ENCODE measurements around the gene UBR4.

Gene UBR4

DNA sequence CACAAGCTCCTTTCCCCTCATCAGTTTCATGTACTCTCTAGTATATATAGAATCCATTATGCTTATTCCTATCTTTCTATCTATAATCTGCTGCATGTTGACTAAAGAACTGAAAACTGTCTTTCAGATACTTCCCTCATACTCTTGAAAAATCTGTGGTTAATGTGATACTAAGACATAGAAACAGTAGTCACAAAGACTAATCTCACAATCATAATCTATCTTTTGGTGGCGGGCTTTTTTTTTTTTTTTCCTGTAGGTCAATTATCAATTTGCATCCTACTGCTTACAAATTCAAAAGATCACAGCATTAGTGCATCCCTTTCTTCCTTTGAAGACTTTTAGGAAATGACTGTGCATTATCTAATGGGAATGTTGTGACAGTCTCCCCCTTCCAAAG, 4.7 kb downstream of the UBR4 start:
- Histone ChIP-seq H3K27ac (no peak overlapping the region), H3K27me3 (replicated peaks) (no peaks in the 10 kb centered on the region), H3K36me3 (replicated peaks) (peaks cover 9% of the 10 kb centered on the region), H3K4me3 (ENCODE audit: low read depth, low read length) (no peak overlapping the region)
- DNase-seq = no peak
- in situ Hi-C loops (cut with HindIII; ENCODE audit: low pct_ligation_motif_present, low sequenced_read_pairs) = no loop called here
- TF ChIP-seq, protein P1, sequence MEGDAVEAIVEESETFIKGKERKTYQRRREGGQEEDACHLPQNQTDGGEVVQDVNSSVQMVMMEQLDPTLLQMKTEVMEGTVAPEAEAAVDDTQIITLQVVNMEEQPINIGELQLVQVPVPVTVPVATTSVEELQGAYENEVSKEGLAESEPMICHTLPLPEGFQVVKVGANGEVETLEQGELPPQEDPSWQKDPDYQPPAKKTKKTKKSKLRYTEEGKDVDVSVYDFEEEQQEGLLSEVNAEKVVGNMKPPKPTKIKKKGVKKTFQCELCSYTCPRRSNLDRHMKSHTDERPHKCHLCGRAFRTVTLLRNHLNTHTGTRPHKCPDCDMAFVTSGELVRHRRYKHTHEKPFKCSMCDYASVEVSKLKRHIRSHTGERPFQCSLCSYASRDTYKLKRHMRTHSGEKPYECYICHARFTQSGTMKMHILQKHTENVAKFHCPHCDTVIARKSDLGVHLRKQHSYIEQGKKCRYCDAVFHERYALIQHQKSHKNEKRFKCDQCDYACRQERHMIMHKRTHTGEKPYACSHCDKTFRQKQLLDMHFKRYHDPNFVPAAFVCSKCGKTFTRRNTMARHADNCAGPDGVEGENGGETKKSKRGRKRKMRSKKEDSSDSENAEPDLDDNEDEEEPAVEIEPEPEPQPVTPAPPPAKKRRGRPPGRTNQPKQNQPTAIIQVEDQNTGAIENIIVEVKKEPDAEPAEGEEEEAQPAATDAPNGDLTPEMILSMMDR (IDR thresholded peaks at IDR 0.05; ENCODE audit: low read depth, low read length, missing control alignments) = no peak

DNA sequence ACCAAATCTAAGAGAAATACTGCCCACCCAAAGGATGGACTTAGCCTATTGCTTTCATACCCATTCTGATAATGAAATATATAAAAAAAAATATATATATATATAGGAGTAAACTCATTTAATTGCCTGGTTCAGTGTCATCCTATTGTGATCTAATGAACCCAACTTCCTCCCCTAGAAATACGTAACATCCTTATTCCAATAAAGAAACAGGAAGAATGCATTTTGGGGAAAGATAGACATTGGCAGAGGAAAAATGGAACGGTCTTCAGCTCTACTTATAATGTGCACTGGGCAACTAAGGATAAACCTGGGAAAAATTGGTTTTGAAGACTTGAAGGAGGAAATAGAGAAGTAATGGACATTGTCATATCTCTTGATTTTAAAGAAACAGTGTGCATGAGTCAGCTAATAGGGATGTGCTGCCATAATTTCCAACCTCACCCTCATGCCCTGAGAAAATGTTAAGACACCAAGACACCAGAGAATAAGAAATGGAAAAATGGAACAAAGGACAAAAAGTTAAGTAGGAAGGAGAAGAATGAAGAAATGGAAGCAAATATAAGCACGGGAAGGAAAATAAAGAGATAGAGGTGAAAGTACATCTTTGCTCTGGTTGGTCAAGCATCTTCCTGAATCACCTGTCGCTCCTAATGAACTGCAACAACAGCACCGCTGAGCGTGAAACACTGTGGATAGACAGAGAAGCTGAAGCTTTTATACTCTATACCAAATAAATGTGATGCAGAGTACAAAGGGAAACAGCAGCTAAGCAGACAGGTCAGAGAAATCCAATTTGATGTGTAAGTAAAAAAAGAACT, 5.4 kb downstream of the UBR4 start:
- Histone ChIP-seq H3K27me3 (replicated peaks) (no peaks in the 10 kb centered on the region), H3K4me3 (ENCODE audit: low read depth, low read length) (no peak overlapping the region), H3K27ac (no peak overlapping the region), H3K36me3 (replicated peaks) (peaks cover 12% of the 10 kb centered on the region)
- TF ChIP-seq, protein P1 (IDR thresholded peaks at IDR 0.05; ENCODE audit: low read depth, low read length, missing control alignments) = no peak
- in situ Hi-C loops (cut with HindIII; ENCODE audit: low pct_ligation_motif_present, low sequenced_read_pairs) = no loop called here
- no peak for DNase-seq

DNA sequence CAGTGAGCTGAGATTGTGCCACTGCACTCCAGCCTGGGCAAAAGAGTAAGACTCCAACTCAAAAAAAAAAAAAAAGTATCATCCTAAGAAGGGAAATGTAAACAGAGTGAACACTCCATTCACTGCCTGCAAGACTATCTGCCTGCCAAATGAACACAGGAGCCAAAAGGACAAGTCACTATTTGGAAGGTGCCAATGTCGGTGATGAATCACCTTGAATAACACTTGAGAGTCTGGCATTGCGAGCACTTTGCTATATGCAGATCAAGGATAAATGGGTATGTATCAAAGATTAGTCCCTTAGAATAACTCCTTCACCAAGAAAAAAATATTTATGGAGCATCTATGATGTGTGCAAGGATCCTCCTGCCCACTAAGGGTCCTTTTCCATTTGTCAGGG, 6.6 kb downstream of the UBR4 start:
- Histone ChIP-seq H3K27me3 (replicated peaks) (no peaks in the 10 kb centered on the region), H3K4me3 (ENCODE audit: low read depth, low read length) (no peak overlapping the region), H3K36me3 (replicated peaks) (peaks cover 24% of the 10 kb centered on the region), H3K27ac (no peak overlapping the region)
- in situ Hi-C loops (cut with HindIII; ENCODE audit: low pct_ligation_motif_present, low sequenced_read_pairs) = no loop called here
- TF ChIP-seq, protein P1 (IDR thresholded peaks at IDR 0.05; ENCODE audit: low read depth, low read length, missing control alignments) = no peak
- DNase-seq = peak; percentile 30

DNA sequence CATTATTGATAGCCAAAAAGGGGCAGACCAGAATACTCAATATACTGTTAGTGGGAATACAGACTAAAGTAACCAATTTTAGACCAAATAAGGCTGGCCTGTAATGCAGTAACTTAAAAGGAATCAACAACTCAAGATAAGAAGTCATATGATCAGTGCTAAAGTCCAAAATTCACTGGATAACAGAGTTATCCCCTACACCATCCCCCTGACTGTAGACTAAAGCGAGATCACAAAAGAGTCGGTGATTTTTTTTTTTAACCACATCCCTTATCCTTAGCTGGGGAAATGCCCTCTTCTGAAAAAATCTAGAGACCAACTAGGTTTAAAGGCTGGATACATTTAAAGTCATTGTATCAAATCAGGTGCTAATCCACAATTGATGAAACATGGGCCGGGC, 7.7 kb downstream of the UBR4 start:
- no peak for DNase-seq
- Histone ChIP-seq H3K36me3 (replicated peaks) (peaks cover 35% of the 10 kb centered on the region), H3K27ac (no peak overlapping the region), H3K4me3 (ENCODE audit: low read depth, low read length) (no peak overlapping the region), H3K27me3 (replicated peaks) (no peaks in the 10 kb centered on the region)
- in situ Hi-C loops (cut with HindIII; ENCODE audit: low pct_ligation_motif_present, low sequenced_read_pairs) = no loop called here
- TF ChIP-seq, protein P1 (IDR thresholded peaks at IDR 0.05; ENCODE audit: low read depth, low read length, missing control alignments) = no peak

DNA sequence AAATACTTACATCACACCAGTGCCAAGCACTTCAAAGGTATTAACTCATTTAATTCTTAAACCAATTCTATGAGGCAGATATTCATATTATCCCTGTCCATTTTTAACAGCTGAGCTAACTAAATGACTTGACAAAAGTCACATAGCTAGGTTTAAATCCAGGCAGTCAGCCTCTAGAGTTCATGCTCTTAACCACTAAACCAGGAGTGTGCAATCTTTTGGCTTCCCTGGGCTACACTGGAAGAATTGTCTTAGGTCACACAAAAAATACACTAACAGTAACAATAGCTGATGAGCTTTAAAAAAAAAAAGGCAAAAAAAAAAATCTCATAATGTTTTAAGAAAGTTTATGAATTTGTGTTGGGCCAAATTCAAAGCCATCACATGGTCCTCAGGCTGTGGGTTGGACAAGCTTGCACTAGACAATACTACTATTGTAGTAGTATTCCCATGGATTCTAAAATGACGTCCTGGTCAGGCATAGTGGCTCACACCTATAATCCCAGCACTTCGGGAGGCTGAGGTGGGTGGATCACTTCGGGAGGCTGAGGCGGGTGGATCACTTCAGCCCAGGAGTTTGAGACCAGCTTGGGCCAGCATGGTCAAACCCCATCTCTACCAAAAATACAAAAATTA, 10.0 kb downstream of the UBR4 start:
- Histone ChIP-seq H3K4me3 (ENCODE audit: low read depth, low read length) (no peak overlapping the region), H3K27ac (no peak overlapping the region), H3K27me3 (replicated peaks) (no peaks in the 10 kb centered on the region), H3K36me3 (replicated peaks) (peaks cover 55% of the 10 kb centered on the region)
- TF ChIP-seq, protein P1 (IDR thresholded peaks at IDR 0.05; ENCODE audit: low read depth, low read length, missing control alignments) = no peak
- in situ Hi-C loops (cut with HindIII; ENCODE audit: low pct_ligation_motif_present, low sequenced_read_pairs) = no loop called here
- no peak for DNase-seq

All from brain microvascular endothelial cell (primary cell).